AG04449 (cell line): ENCODE measurements around the gene CENPC.

ENCODE experiments used
- CTCF ChIA-PET: fragments of 350-600 bp; formaldehyde crosslinking; extraction: SDS; loops from one replicate; lab custom pipeline; 2021; ENCODE audit warnings: antibody characterized with exemption; lab: Yijun Ruan, JAX
- POLR2A ChIA-PET: fragments of 400-600, 350-600 bp; formaldehyde crosslinking; extraction: SDS; loops from one replicate; lab custom pipeline; 2020; ENCODE audit warnings: antibody characterized with exemption, inconsistent platforms; lab: Yijun Ruan, JAX
- DNase-seq: peaks from one replicate; pipeline ENCODE4 v3.0.0-alpha.2; 2010; ENCODE audit warnings: low read depth, low spot score
- H3K4me3 ChIP-seq: 2 replicates; pipeline ENCODE4 v1.5.1; 2011; ENCODE audit warnings: low read depth, mild to moderate bottlenecking, control low read depth, low read length
- CTCF ChIP-seq: IDR thresholded peaks from one replicate; pipeline ENCODE4 v1.5.1; 2011; ENCODE audit warnings: mild to moderate bottlenecking, moderate library complexity, low read length, control low read depth, inconsistent platforms; ENCODE audit not compliant: insufficient read depth; ENCODE audit errors: missing control alignments

CENPC gene

GRCh38 chr4:67545199-67546003 is at the start of gene CENPC:
Gene CENPC (minus strand): TSS chr4:67545503. CDS start chr4:67545355, 148 bp downstream.
- ChIA-PET CTCF (no interaction called here), POLR2A (interaction anchor here (0.8 kb wide), 1 partner anchor 39 kb away, joined by 3 read pairs; no protein-coding TSS in a partner anchor)
- H3K4me3 ChIP-seq, result peak within 1 kb of the TSS; percentile 79
- no peak for TF ChIP-seq CTCF
- DNase-seq, result peak; percentile 84

- ChIA-PET CTCF (no interaction called here), POLR2A (no interaction called here)
- TF ChIP-seq CTCF, result no peak
- no peak overlapping the region for H3K4me3 ChIP-seq
- no peak for DNase-seq
Measured at GRCh38 chr4:67593741-67594175, 48.5 kb upstream of the CENPC start.

- no peak for TF ChIP-seq CTCF
- ChIA-PET CTCF (no interaction called here), POLR2A (no interaction called here)
- DNase-seq, result no peak
- H3K4me3 ChIP-seq, result no peak overlapping the region
Measured at GRCh38 chr4:67587156-67587555, 41.9 kb upstream of the CENPC start.

- TF ChIP-seq CTCF, result no peak
- POLR2A ChIA-PET, result no interaction called here
- no peak for DNase-seq
- CTCF ChIA-PET, result interaction anchor here (0.6 kb wide), 1 partner anchor 34 kb away, joined by 3 read pairs; no protein-coding TSS in a partner anchor
- no peak overlapping the region for H3K4me3 ChIP-seq
Measured at GRCh38 chr4:67584496-67584895, 39.2 kb upstream of the CENPC start.

GRCh38 chr4:67581913-67582312 is 36.6 kb upstream of the CENPC start:
- TF ChIP-seq CTCF, result no peak
- ChIA-PET POLR2A (no interaction called here), CTCF (no interaction called here)
- no peak overlapping the region for H3K4me3 ChIP-seq
- no peak for DNase-seq

GRCh38 chr4:67581208-67581857 is 36.0 kb upstream of the CENPC start:
- DNase-seq, result no peak
- TF ChIP-seq CTCF, result no peak
- POLR2A ChIA-PET, result no interaction called here
- CTCF ChIA-PET, result no interaction called here
- no peak overlapping the region for H3K4me3 ChIP-seq
